Stromal cell of bone marrow (primary cell): ENCODE results near the gene ABHD12.

Experiments
- DNase-seq: peaks from one replicate; pipeline ENCODE4 v3.0.0-alpha.2; 2012; ENCODE audit warnings: low read depth

Gene ABHD12

GRCh38 chr20:25289886-25290597 is 100.6 kb downstream of the ABHD12 start:
- no peak for DNase-seq

DNA sequence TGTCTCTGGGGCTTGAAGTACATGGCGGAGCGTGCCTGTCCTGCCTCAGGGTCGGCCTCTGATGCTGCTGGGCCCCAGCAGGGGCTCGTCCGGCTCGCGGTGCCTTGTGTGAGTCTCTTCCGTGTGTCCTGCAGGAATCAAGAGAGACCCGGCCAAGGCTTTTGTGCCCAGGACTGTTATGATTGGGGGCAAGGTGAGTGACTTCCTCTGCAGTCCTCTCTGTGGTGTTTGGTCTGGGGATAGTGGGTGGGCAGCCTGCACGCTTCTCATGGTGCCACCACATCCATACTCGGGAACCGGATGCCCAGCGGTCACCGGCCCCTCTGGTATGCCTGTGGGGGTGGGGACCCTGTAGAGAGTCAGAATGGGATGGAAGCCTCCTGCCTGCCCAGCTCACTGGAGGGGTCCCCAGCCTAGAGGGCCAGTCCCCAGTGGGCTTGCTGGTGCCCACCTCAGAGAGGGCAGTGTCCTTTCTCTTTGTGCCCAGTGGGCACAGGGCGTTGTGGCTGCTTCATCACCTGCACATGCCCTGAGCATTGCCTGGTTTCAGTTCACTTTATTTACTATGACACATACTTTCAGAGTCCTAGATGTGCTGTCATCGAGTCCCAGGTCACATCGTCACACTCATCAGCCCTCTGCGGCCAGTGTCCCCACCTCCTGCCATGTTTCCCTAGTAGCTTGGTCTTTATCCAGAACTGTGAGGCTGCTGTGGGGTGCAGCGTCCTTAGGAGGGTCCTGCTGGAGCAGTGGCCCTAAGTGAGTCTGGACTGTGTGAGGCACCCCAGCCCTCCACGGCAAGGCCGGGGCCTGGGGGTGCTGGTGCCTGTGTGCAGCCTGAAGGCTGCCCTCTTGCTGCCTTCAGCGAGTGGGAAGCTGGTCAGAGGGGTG is 102.1 kb downstream of the ABHD12 start:
- no peak for DNase-seq

DNA sequence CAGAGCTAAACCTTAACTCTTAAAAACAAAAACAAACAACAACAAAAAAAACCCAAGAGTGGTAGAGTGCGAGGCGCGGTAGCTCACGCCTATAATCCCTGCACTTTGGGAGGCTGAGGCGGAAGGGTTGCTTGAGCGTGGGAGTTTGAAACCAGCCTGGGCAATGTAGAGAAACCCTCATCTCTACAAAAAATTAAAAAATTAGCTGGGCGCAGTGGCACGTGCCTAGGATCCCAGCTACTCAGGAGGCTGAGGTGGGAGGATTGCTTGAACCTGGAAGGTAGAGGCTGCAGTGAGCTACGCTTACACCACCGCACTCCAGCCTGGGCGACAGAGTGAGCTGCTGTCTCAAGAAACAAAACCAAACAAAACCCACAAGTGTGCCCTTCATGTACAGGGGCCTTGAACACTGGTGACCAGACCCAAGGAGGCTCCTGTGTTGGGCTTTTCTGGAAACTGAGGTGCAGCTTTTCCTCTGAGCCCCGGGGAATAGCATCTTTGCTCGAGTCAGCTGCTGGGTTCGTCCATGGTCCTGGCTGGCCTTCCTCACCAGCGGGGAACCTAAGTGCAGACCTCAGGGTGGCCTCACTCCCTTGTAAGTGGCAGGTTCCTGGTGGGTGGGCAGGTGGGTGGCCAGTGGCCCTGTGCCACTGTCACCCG is 102.9 kb downstream of the ABHD12 start:
- DNase-seq: no peak

DNA sequence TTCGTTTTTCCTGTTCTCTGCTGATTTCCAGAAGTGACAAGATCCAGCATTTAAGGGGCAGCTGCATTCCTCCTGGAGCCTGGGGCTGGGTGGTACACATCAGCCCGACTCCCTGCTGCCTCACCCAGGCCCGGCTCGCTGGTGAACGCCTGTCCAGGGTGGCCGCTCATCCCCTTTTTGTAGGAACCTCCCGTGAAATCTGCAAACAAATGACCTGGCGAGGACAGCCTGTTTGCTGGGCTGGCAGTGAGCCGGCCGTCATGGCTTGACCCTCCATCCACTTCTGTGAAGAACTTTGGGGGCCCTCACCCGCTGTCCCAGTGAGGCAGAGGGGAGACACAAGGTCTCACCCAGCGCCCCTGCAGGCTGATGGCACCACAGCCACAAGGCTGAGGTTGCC is 103.7 kb downstream of the ABHD12 start:
- no peak for DNase-seq

DNA sequence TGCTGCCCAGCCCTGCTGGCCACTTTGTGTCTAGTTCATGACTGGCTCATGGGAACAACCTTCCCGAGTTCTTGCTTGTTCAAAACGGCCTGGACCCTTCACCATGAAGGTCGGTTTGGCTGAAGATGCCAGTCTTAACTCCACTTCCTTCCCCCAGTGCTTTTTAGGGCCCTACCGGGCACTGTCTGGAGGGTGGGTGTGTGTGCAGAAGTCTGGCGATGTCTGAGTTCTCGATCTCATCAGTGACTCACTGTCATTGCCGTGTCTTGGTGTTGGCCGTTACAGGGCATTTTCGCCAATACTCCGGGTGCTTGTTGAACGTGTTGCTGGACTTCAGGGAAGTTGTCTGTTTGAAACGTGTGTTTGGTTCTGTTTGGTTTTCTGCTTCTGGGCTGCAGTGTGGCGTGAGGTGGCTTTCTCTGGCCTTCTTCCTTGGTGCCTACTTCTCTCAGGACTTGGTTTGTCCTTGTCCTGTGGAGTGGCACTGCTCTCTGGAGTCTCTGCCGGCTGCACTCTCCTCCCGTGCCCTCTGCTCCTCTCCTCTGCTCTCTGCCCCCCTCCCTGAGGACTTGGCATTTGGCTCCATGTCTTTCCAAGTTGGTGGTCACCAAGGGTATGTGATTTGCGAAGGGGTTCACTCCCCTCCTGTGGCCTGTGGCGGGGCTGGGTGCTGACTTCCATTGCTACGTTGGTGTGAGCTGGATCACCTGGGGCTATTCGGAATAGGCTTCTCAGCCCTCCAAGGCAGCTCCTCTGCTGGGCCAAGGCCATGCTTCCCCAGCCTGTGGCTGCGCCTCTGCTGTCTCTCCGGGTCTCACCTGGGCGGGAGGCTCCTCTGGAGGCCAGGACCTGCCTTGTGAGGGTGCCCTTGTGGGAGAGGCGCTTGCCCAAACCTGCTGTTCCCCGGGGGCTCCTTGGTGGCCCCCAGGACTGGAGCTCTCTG is 104.5 kb downstream of the ABHD12 start:
- DNase-seq: no peak

GRCh38 chr20:25285091-25285647 is 105.5 kb downstream of the ABHD12 start:
- DNase-seq: no peak

DNA sequence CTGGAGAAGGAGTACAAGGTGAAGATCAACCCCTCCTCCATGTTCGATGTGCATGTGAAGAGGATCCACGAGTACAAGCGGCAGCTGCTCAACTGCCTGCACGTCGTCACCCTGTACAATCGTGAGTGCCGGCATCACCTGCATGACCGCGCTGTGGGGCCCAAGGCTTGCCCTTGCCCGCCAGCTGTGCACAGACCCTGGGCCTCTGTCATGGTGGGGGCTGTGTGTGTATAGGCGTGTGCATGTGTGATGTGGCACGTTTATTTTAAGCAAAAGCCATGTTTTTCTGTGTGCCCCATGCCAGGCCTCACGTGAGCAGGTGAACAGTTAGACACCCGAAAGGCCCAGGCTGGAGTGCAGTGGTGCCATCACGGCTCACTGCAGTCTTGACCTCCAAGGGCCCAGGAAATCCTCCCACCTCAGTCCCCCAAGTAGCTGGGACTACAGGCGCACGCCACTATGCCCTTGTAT is 106.5 kb downstream of the ABHD12 start:
- no peak for DNase-seq

DNA sequence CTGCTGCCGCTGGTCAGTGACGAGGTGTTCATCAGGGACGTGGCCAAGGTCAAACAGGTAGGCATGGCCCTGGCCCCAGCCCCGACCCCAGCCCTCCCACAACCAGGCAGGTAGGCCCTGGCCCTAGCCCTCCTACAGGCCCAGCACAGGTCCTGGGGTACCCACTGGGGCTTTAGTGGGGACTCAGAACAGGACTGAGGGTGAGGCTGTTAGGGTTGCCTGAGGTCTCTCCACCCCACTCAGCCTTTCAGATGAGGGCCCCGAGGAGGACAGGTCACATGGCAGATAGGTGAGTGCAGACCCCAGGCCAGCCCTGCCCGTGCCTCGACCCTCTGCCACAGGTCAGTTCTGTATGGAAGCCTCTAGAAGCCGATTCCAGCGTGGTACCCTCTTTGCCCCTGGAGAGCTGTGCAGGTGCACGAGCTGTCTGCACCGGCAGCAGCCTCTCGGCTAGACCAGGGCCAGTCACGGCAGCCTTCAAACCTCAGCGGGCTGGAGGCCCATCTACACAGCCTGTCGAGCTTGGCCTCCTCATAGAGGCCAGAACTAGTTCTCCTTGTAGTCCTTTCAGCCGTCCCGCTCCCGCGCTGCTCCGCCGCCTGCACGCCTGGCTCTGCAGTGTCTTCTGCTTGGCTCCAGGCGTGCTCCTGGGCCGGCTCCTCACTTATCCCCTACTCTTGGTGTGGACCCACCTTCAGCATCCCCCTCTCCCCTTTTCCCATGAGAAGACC is 107.2 kb downstream of the ABHD12 start:
- DNase-seq: no peak

DNA sequence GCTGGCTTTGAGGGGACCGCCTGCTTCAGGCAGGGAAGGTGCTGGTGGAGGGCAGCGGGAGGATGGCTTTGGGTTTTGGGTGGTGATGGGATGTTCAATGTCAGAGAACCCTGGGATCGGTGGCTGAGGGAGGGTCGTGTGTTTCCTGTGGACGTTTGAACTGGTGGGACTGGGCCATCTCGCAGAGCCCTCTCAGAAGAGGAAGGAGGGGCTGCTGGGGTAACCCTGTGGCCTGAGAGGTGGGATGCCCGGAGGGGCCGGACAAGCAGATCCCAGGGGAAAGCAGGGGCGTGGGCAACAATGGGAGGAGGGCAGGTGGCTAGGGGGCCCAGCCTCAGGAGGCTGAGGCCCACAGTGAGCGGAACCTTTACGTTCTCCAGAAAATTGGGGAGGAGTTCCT is 107.8 kb downstream of the ABHD12 start:
- no peak for DNase-seq

DNA sequence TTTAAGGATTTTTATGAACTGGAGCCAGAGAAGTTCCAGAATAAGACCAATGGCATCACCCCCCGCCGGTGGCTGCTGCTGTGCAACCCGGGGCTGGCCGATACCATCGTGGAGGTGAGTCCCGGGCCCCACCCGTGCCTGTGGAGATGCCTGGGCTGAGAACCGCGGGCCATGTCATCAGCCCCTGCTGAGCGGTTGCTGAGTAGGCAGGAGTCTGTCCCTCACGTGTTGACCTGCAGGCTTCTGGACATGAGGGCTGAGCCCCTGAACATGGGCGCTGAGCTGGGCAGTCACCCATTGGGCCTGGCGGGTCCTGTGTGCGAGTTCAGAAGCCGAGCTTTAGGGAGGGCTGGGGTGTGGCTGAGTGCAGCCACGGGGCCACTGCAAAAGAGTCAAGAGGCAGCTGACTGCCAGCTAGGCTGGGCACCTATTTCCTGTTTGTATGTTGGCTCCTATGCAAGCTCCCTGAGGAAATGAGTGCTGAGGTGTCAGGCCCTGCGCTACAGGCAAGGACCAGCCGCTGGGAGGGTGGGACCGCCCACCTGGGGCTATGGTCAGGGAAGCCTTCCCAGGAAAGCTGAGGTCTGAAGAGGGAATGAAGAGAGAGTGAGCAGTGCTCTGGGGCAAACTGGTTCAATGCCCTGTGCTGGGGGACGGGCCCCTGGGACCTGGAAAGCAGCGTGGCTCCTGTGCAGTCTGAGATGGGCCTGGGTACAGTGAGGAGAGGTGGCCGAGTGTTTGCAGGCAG is 108.4 kb downstream of the ABHD12 start:
- DNase-seq: no peak

GRCh38 chr20:25281541-25281991 is 109.1 kb downstream of the ABHD12 start:
- DNase-seq: no peak

GRCh38 chr20:25280574-25281535 is 109.8 kb downstream of the ABHD12 start:
- DNase-seq: no peak

DNA sequence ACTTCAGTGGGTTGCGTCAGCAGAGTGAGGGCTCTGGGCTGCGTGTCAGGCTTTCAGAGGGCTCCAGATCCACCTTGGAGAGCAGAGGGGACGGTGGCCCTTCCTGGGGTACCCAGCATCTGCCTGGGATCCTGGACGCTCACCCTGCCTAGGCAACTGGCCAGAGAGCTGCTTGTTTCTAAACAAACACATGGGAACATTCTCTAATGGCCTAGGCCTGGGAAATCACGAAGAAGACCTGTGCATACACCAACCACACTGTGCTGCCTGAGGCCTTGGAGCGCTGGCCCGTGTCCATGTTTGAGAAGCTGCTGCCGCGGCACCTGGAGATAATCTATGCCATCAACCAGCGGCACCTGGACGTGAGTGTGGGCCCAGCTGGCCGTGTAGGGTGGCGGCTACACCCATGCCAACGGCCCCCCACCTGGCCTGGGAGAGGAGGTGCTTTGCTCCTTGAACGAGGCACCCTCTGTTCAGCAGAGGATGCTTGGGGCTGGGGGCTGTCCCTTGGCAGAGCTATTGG is 110.5 kb downstream of the ABHD12 start:
- no peak for DNase-seq

DNA sequence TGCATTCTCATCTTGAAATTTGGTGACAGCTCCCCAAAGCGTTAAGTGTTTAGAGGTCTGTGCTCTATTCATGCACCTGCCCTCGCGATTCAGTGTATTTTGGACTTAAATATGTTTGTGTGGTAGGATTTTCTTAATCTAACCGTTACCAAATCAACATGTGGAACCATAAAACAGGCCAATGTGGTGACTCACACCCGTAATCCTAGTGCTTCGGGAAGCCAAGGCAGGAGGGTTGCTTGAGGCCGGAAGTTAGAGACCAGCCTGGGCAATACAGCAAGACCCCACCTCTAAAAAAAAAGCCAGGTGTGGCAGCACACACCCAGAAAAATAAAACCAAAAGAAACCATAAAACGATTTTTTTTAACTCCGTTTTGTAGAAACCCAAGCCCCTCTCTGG is 111.2 kb downstream of the ABHD12 start:
- no peak for DNase-seq

DNA sequence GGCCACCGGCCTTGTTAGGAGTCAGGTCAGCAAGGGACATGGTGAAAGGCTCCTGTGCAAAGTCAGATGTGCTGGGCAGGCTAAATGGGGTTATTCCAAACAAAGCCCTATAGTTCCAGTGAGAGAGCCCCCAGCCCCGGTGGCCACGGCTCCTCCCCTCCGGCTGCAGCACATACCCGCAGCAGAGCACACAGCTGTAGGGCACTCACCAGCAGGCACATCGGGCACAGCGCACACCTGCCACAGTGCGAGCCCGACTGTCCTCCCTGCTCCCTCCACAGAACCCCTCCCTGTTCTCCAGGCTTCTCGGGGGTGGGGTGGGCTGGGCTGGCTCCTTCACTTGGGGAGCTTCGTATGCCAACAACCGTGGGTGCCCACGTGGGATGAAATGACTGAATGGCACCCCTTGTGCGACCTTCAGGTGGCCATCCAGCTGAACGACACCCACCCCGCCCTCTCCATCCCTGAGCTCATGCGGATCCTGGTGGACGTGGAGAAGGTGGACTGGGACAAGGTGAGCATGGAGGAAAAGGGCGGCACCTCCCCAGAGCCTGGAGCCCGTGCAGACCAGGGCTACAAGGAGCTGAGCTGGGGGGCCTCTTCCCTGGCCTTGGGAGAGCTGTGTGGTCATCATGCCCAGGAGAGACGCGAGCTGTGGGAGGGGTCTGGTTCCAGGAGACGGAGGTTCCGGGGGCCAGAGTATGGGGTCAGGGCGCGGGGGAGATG is 111.8 kb downstream of the ABHD12 start:
- no peak for DNase-seq

DNA sequence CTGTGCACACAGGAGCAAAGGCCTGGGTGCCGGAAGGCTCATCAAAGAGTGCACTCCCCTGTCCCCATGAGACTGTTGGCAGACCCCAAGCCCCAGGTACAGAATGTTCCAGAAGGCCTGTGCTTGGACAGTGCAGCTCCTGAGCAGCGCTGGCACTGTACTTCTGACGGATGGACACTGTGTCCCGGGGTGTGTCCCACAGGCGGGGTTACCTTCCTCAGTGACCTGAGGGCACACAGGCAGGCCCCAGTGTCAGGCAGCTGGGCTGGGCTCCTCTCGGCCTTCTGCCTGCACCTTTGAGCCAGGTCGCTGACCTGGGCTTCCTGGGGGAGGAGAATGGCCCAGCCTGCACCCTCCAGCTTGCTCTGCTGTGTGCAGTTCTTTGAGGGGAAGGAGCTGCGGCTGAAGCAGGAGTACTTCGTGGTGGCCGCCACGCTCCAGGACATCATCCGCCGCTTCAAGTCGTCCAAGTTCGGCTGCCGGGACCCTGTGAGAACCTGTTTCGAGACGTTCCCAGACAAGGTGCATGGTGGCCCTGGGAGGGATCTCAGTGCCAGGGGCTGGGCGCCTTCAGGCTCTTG is 112.6 kb downstream of the ABHD12 start:
- no peak for DNase-seq
